K562 (cell line): ENCODE measurements around the gene PXN. TPM values are rescaled to one million over a fixed set of nuclear protein-coding genes. Genes with fewer than 3 reads are reported as not detected.

Experiments
- BRCA1 ChIP-seq, 2 experiments: fragments of 450-650 bp in 1 of 2; sonication (generic) in 1 of 2; formaldehyde crosslinking in 1 of 2; IDR thresholded peaks; 2 replicates each; pipeline versions ENCODE4 v1.5.0 to v1.6.1; 2017 to 2020; ENCODE audit warnings: mild to moderate bottlenecking in 1 of 2, missing genetic modification reagents in 1 of 2
- BRD4 ChIP-seq: fragments of 200-600 bp; sonication (generic); IDR thresholded peaks from 2 replicates; pipeline ENCODE4 v1.6.1; 2017; ENCODE audit warnings: inconsistent platforms
- DPF2 ChIP-seq: fragments of 450-650 bp; IDR thresholded peaks from 2 replicates; pipeline ENCODE4 v1.6.1; 2016
- FOXM1 ChIP-seq, 2 experiments: fragments of 450-650 bp in 1 of 2; sonication (generic) in 1 of 2; formaldehyde crosslinking in 1 of 2; IDR thresholded peaks; 2 replicates each; pipeline versions ENCODE4 v1.6.1 to v1.9.0; 2017 to 2022; ENCODE audit warnings: low read depth in 2 of 2, mild to moderate bottlenecking in 2 of 2, missing genetic modification reagents in 1 of 2, moderate library complexity in 1 of 2
- KLF10 ChIP-seq: fragments of 250-450 bp; sonication (Bioruptor Pico); IDR thresholded peaks from 2 replicates; pipeline ENCODE4 v1.6.1; 2021; ENCODE audit warnings: matching md5 sums
- NFRKB ChIP-seq: fragments of 450-650 bp; IDR thresholded peaks from 2 replicates; pipeline ENCODE4 v1.6.1; 2016; ENCODE audit warnings: low read depth
- PML ChIP-seq: IDR thresholded peaks from 2 replicates; pipeline ENCODE4 v1.6.1; 2012; ENCODE audit warnings: low read length, inconsistent platforms
- SMARCE1 ChIP-seq: fragments of 450-650 bp; IDR thresholded peaks from 2 replicates; pipeline ENCODE4 v1.7.1; 2016; ENCODE audit warnings: mild to moderate bottlenecking
- SP1 ChIP-seq: sonication (generic); formaldehyde crosslinking; IDR thresholded peaks from 2 replicates; pipeline ENCODE4 v1.8.1; 2022; ENCODE audit warnings: mild to moderate bottlenecking, missing genetic modification reagents
- SPI1 ChIP-seq: IDR thresholded peaks from 2 replicates; pipeline ENCODE4 v1.6.1; 2011; ENCODE audit warnings: low read depth, low read length, control low read depth, borderline replicate concordance
- SUPT5H ChIP-seq: fragments of 450-650 bp; IDR thresholded peaks from 2 replicates; pipeline ENCODE4 v1.6.1; 2016
- TCFL5 ChIP-seq: fragments of 250-450 bp; sonication (Bioruptor Pico); conservative IDR thresholded peaks from 2 replicates; pipeline ENCODE4 v1.6.1; 2021; ENCODE audit warnings: mild to moderate bottlenecking, moderate library complexity, matching md5 sums
- THRAP3 ChIP-seq: fragments of 450-650 bp; IDR thresholded peaks from 2 replicates; pipeline ENCODE4 v1.6.1; 2016; ENCODE audit warnings: mild to moderate bottlenecking, inconsistent platforms, borderline replicate concordance
- ZFX ChIP-seq: sonication (generic); formaldehyde crosslinking; IDR thresholded peaks from 2 replicates; pipeline ENCODE4 v1.8.0; 2022; ENCODE audit warnings: mild to moderate bottlenecking, missing genetic modification reagents, moderate library complexity
- ZNF263 ChIP-seq: sonication (generic); formaldehyde crosslinking; IDR thresholded peaks from 2 replicates; pipeline ENCODE4 v1.8.0; 2022; ENCODE audit warnings: mild to moderate bottlenecking, missing genetic modification reagents, borderline replicate concordance
- ZNF384 ChIP-seq: IDR thresholded peaks from 2 replicates; pipeline ENCODE4 v1.6.1; 2012; ENCODE audit warnings: low read depth, low read length, improper control_type of control experiment
- ZNF79 ChIP-seq: fragments of 250-450 bp; sonication (Bioruptor Pico); IDR thresholded peaks from 2 replicates; pipeline ENCODE4 v1.4.0; 2020; ENCODE audit warnings: low read depth, mild to moderate bottlenecking, moderate library complexity
- polyA plus RNA-seq, 8 experiments: library from polyadenylated mRNA; depleted of rRNA in 4 of 8; stranded (reverse) in 5 of 8; unstranded in 3 of 8; fragments of >200 nt; fragmentation: Nextera tagmentation in 2 of 8; fragmentation: Illumina TruSeq in 1 of 8; extraction: Ambion mirVana in 2 of 8; extraction: Trizol in 1 of 8; gene quantifications; 2 replicates each; pipeline versions ENCODE4 v1.2.1 to v1.2.3, GENCODE V29; 2011 to 2014; ENCODE audit warnings: inconsistent platforms in 1 of 8, missing spikeins in 1 of 8
- total RNA-seq, 7 experiments: library from RNA; depleted of rRNA in 6 of 7; stranded (reverse); fragments of >200 nt in 6 of 7; fragmentation: Illumina TruSeq in 2 of 7; extraction: Trizol in 2 of 7; gene quantifications; 2 replicates each; pipeline versions ENCODE4 v1.2.1 to v1.2.3, GENCODE V29; 2011 to 2021; ENCODE audit warnings: low replicate concordance in 1 of 7
- TF ChIP-seq, protein P1 (sequence below), 2 experiments: fragments of 450-650 bp; IDR thresholded peaks; 2 replicates each; pipeline ENCODE4 v1.6.1; 2018; ENCODE audit warnings: mild to moderate bottlenecking in 2 of 2, low read depth in 1 of 2; ENCODE audit not compliant: partially characterized antibody in 2 of 2
- TF ChIP-seq, protein P2 (sequence below): IDR thresholded peaks from 2 replicates; pipeline ENCODE4 v1.6.1; 2012; ENCODE audit warnings: low read depth, low read length, improper control_type of control experiment, borderline replicate concordance
- TF ChIP-seq, protein P3 (sequence below): fragments of 250-450 bp; sonication (Bioruptor Pico); IDR thresholded peaks from 2 replicates; pipeline ENCODE4 v1.4.0; 2020; ENCODE audit warnings: borderline replicate concordance

PXN gene
- total and polyA plus RNA-seq, 9 of the 15 experiments (the other 6 are each of a cell fraction or from before 2014, with no cell fraction given): 4.0 to 74.1 (median 18.6) TPM

DNA sequence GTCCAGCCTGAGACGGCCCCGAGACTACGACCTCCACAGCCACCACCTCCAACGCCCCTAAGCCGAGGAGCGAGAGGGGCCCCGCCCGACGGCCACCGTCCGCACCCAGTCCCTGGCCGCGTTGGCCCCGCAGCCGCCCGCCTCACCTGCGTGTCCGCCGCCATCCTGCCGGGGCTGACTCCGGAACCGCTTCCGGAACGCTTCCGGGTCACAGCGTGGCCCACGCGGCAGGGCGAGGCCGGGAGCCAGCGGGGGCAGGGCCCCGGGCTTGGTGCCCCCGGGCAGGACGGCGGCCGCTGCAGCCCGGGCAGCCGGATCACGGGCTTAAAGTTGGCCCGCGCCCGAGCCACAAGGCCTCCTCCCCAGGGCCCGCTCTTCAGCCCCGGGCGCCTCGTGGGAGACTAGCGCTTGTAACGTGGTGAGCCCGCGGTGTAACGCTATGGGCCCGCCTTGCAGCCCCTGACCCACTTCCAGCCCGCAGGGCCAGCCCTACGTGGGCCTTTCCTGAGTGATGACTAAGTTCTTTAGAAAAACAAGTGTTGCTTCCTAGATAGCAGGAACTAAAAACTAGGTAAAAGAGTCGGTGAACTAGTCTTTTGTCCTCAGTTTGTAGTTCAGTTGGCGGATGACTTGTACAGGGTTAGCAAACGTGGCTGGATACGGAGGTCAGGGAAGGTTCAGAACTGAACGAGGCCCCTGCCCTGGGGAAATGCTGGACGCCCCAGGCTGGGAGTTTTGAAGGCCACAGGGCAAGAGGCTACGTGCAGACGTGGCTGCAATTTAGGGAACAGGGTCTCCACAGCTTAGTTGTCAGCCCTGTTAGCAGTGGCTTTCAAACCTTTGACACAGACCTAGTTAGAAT, 70.8 kb downstream of the PXN start, which contains the start of gene GCN1 (continued):
- TF ChIP-seq, protein P1, sequence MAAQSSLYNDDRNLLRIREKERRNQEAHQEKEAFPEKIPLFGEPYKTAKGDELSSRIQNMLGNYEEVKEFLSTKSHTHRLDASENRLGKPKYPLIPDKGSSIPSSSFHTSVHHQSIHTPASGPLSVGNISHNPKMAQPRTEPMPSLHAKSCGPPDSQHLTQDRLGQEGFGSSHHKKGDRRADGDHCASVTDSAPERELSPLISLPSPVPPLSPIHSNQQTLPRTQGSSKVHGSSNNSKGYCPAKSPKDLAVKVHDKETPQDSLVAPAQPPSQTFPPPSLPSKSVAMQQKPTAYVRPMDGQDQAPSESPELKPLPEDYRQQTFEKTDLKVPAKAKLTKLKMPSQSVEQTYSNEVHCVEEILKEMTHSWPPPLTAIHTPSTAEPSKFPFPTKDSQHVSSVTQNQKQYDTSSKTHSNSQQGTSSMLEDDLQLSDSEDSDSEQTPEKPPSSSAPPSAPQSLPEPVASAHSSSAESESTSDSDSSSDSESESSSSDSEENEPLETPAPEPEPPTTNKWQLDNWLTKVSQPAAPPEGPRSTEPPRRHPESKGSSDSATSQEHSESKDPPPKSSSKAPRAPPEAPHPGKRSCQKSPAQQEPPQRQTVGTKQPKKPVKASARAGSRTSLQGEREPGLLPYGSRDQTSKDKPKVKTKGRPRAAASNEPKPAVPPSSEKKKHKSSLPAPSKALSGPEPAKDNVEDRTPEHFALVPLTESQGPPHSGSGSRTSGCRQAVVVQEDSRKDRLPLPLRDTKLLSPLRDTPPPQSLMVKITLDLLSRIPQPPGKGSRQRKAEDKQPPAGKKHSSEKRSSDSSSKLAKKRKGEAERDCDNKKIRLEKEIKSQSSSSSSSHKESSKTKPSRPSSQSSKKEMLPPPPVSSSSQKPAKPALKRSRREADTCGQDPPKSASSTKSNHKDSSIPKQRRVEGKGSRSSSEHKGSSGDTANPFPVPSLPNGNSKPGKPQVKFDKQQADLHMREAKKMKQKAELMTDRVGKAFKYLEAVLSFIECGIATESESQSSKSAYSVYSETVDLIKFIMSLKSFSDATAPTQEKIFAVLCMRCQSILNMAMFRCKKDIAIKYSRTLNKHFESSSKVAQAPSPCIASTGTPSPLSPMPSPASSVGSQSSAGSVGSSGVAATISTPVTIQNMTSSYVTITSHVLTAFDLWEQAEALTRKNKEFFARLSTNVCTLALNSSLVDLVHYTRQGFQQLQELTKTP (IDR thresholded peaks at IDR 0.05; ENCODE audit: low read depth in 1 of 2, partially characterized antibody in 2 of 2): no peak
- TF ChIP-seq FOXM1 (IDR thresholded peaks at IDR 0.05; ENCODE audit: low read depth): no peak
- peak; percentile 85; the same call in 1 of the 2 replicates for TF ChIP-seq FOXM1 (CRISPR knock-in tag; IDR thresholded peaks at IDR 0.05; ENCODE audit: low read depth)
- TF ChIP-seq NFRKB: peak; percentile 58
- TF ChIP-seq ZNF79: 0 out of 2 replicates have a peak, but pooled peaks have one; percentile 62
- peak; percentile 36; the same call in 1 of the 2 replicates for TF ChIP-seq SPI1
- TF ChIP-seq PML: peak; percentile 58
- no peak for TF ChIP-seq BRCA1 (IDR thresholded peaks at IDR 0.05)
- TF ChIP-seq BRCA1 (CRISPR knock-in tag; IDR thresholded peaks at IDR 0.05): 0 out of 2 replicates have a peak, but pooled peaks have one; percentile 42
- TF ChIP-seq, protein P2, sequence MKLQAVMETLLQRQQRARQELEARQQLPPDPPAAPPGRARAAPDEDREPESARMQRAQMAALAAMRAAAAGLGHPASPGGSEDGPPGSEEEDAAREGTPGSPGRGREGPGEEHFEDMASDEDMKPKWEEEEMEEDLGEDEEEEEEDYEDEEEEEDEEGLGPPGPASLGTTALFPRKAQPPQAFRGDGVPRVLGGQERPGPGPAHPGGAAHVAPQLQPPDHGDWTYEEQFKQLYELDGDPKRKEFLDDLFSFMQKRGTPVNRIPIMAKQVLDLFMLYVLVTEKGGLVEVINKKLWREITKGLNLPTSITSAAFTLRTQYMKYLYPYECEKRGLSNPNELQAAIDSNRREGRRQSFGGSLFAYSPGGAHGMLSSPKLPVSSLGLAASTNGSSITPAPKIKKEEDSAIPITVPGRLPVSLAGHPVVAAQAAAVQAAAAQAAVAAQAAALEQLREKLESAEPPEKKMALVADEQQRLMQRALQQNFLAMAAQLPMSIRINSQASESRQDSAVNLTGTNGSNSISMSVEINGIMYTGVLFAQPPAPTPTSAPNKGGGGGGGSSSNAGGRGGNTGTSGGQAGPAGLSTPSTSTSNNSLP: no peak
- peak; percentile 98 for TF ChIP-seq ZFX
- TF ChIP-seq SP1 (CRISPR knock-in tag): peak; percentile 43; the same call in 1 of the 2 replicates
- TF ChIP-seq SMARCE1: 0 out of 2 replicates have a peak, but pooled peaks have one; percentile 21
- TF ChIP-seq ZNF263 (CRISPR knock-in tag): peak; percentile 53; the same call in 1 of the 2 replicates
- TF ChIP-seq DPF2: peak; percentile 41
- TF ChIP-seq TCFL5 (CRISPR knock-in tag): no peak
- TF ChIP-seq KLF10: no peak
- TF ChIP-seq, protein P3, sequence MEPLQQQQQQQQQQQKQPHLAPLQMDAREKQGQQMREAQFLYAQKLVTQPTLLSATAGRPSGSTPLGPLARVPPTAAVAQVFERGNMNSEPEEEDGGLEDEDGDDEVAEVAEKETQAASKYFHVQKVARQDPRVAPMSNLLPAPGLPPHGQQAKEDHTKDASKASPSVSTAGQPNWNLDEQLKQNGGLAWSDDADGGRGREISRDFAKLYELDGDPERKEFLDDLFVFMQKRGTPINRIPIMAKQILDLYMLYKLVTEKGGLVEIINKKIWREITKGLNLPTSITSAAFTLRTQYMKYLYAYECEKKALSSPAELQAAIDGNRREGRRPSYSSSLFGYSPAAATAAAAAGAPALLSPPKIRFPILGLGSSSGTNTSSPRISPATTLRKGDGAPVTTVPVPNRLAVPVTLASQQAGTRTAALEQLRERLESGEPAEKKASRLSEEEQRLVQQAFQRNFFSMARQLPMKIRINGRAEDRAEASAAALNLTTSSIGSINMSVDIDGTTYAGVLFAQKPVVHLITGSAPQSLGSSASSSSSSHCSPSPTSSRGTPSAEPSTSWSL: no peak
- no peak for TF ChIP-seq ZNF384
- TF ChIP-seq BRD4: peak; percentile 91
- TF ChIP-seq SUPT5H: peak; percentile 79
- 0 out of 2 replicates have a peak, but pooled peaks have one; percentile 37 for TF ChIP-seq THRAP3
